ENCODE results near the gene FRMD4B.

- TF ChIP-seq CTCF (IDR thresholded peaks at IDR 0.05) (no peak), POLR2A (IDR thresholded peaks at IDR 0.05) (no peak)
These were observed 236.3 kb downstream of the FRMD4B start for GRCh38 chr3:69149586-69149985.

Measured in vagina (tissue), 2 donors.